ENCODE results near the gene GDF3.

Gene GDF3

DNA sequence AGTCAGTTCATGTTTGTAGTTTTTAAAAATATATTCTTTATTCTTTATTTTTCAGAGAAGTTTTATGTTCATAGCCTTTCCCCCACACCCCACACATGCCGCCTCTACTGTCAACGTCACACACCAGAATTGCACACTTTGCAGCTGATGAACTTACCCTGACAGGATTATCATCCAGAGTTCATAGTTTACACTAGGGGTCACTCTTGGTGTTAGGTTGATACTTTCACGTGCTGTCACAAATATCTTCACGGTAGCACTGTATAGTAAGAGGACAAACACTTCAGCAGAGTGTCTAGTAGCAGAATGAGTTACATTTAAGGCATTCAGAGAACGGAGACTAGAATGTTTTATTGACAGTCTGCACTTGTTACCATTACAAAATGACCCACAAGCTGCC lies 20.8 kb upstream of the GDF3 start:
- TF ChIP-seq, protein P1, sequence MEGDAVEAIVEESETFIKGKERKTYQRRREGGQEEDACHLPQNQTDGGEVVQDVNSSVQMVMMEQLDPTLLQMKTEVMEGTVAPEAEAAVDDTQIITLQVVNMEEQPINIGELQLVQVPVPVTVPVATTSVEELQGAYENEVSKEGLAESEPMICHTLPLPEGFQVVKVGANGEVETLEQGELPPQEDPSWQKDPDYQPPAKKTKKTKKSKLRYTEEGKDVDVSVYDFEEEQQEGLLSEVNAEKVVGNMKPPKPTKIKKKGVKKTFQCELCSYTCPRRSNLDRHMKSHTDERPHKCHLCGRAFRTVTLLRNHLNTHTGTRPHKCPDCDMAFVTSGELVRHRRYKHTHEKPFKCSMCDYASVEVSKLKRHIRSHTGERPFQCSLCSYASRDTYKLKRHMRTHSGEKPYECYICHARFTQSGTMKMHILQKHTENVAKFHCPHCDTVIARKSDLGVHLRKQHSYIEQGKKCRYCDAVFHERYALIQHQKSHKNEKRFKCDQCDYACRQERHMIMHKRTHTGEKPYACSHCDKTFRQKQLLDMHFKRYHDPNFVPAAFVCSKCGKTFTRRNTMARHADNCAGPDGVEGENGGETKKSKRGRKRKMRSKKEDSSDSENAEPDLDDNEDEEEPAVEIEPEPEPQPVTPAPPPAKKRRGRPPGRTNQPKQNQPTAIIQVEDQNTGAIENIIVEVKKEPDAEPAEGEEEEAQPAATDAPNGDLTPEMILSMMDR (IDR thresholded peaks at IDR 0.05; ENCODE audit: low read depth, low read length, missing control alignments): no peak
- no peak for DNase-seq (ENCODE audit: low read depth)

DNA sequence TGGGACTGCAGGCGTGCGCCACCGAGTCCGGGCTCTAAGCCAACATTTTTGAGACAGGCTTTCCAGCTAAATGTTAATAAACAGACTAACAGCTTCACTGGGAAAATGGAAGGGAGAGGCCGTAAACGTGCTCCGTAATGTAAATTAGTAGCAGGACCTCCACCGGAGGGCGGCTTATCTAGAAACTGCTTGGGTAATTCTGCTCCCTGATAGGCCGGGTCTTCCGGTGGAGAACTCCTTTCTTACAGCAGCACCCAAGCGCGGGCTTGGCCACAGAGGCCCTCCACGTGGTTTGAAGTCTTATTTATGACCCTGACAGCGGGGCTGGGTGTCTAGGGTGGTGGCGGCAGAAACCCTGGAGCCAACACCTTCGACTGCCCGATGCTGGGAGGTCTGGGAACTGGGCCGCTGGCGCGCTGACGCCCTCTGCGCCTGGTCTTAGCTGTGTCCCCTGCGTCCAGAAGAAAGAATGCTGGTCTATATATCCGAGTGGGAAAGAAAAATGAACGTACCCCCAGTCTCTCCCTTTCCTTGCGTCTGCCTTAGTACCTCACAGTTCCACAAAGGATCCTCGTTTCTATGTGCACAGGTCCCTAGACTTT lies 17.4 kb upstream of the GDF3 start:
- DNase-seq (ENCODE audit: low read depth): no peak
- H3K4me3 ChIP-seq (ENCODE audit: low read depth, low read length): no peak overlapping the region
- TF ChIP-seq, protein P1 (IDR thresholded peaks at IDR 0.05; ENCODE audit: low read depth, low read length, missing control alignments): no peak

More for the DNA sequence above, 20.8 kb upstream of the GDF3 start:
- no peak overlapping the region for H3K4me3 ChIP-seq (ENCODE audit: low read depth, low read length)

DNA sequence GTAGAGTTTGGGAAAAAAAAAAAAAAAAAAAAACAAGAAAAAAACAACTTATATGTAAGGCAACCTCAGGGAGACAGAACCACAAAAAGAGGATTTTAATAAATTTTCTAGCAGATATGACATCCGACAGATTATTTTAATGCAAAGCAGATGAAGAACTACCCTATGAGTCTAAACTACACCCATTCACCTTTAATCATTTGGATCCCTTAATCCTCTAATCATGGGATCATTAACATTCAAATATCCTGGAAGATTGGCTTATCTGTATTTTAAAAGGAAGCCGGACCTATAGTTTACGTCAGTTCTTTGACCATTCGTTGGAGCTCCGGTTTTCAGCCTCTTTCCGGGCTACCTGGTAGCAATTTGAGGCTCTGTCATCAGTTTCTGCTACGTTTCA lies 15.6 kb upstream of the GDF3 start, which contains the start of gene DPPA3:
TSS of gene DPPA3 (plus strand) at position 301 of the 400 bp plus-strand sequence. CDS start 138 bp downstream, outside the sequence.
- H3K4me3 ChIP-seq (ENCODE audit: low read depth, low read length): no peak within 1 kb of the TSS
- DNase-seq (ENCODE audit: low read depth): no peak
- TF ChIP-seq, protein P1 (IDR thresholded peaks at IDR 0.05; ENCODE audit: low read depth, low read length, missing control alignments): no peak

DNA sequence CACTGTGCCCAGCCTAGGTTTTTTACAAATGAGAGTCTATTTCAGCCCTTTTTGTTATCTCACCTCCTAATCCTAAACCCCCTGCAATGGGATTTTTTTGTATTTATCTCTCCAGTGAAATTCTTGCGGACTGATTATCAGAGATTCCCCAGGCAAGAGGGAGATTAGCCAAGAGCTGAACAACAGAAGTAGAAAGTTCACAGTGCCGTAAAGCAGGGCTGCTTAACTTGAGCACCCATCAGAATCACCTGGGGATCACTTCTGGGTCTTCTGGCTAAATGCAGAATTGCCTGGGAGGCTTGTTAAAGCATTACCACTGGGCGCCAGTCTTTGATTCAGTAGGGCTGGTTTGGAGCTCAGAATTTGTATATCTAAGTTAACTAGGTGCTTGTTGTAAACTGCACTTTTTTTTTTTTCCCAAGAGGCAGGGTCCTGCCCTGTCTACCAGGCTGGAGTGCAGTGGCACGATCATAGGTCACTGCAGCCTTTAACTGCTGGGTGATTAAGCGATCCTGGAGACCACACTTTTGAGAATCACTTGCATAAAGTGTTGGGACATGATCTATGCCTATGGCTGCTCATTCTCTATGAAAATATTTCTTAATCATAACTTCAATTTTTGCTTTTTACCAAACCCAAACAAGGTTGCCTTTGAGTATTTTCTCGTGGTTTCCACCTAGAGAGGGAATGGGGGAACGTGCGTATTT lies 14.5 kb upstream of the GDF3 start:
- TF ChIP-seq, protein P1 (IDR thresholded peaks at IDR 0.05; ENCODE audit: low read depth, low read length, missing control alignments): no peak
- H3K4me3 ChIP-seq (ENCODE audit: low read depth, low read length): no peak overlapping the region
- DNase-seq (ENCODE audit: low read depth): no peak

DNA sequence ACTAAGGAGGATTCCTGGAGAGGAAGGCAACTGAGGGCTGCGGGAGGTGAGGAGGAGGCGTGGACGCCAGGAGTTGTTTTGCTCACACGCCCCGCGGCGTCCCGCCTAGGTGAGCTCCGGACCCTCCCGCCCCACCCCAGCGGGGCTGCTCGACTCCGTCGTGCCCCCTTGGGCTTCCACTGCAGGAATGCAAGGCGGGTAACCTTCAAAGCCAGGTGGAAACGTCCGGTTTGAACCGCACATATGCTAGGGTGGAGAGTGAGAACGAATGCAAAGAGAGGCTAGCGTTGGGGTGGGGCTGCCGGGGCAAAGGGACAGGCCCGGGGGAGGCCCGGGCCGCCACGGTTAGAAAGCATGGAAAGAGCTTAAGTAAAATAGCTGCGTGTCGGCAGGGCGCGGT lies 10.3 kb upstream of the GDF3 start:
- DNase-seq (ENCODE audit: low read depth): no peak
- TF ChIP-seq, protein P1 (IDR thresholded peaks at IDR 0.05; ENCODE audit: low read depth, low read length, missing control alignments): no peak
- H3K4me3 ChIP-seq (ENCODE audit: low read depth, low read length): no peak overlapping the region

DNA sequence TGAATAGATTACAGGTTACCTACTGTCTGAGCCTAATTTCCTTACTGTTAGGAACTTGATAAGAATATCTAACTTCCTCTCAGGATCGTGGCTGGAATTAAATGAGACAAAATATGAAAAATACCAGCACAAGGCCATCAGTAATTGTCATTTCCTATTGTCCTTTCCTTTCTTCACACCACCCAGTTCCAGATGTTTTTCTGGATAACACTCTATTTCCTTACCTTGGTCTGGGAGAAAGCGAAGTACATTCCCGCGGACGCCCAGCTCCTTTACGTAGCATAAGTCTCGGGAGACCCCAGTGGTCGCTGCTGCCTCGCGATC lies 376 bp downstream of the GDF3 start:
- H3K4me3 ChIP-seq (ENCODE audit: low read depth, low read length): no peak overlapping the region
- TF ChIP-seq, protein P1 (IDR thresholded peaks at IDR 0.05; ENCODE audit: low read depth, low read length, missing control alignments): no peak

More for the DNA sequence above, 376 bp downstream of the GDF3 start:
- no peak for DNase-seq (ENCODE audit: low read depth)

Measured in GM12864 (cell line).